Panc1 (cell line): Measurements from ENCODE around the gene SLC27A1. TPM values are rescaled to one million over a fixed set of nuclear protein-coding genes. Genes with fewer than 3 reads are reported as not detected.

Experiments
- ATAC-seq: fragments of 200-7000 bp; cut with Tn5 transposase; 2 replicates; pipeline ENCODE4 v1.9.1; 2020; ENCODE audit warnings: mild to moderate bottlenecking, moderate library complexity
- BruUV-seq: library from RNA; stranded (reverse); fragments of 400-500 nt; replicated peaks from 2 replicates; lab custom pipeline; 2021; lab: Mats Ljungman, UMichigan
- CTCF ChIA-PET: fragments of 300-600 bp; sonication (Branson Sonifier 250); formaldehyde crosslinking; loops from one replicate; lab custom pipeline; 2022; ENCODE audit warnings: antibody characterized with exemption; lab: Charles Lee
- POLR2A ChIA-PET: fragments of 300-600 bp; sonication (Branson Sonifier 250); formaldehyde crosslinking; loops from one replicate; lab custom pipeline; 2022; ENCODE audit warnings: antibody characterized with exemption; lab: Charles Lee
- DNase-seq: peaks from one replicate; pipeline ENCODE4 v3.0.0-alpha.2; 2010; ENCODE audit warnings: low read depth, low spot score
- H3K27ac ChIP-seq: 2 replicates; pipeline ENCODE4 v1.5.1; 2011; ENCODE audit warnings: mild to moderate bottlenecking, low read length, inconsistent platforms
- H3K27me3 ChIP-seq: fragments of 200-500 bp; sonication (Bioruptor generic); 2 replicates; pipeline ENCODE4 v1.6.0; 2014; ENCODE audit warnings: low read length, inconsistent platforms; ENCODE audit not compliant: control insufficient read depth, insufficient read depth
- H3K36me3 ChIP-seq: fragments of 200-500 bp; sonication (Bioruptor generic); 2 replicates; pipeline ENCODE4 v1.5.1; 2014; ENCODE audit warnings: inconsistent platforms, mild to moderate bottlenecking, low read length, moderate library complexity; ENCODE audit not compliant: control insufficient read depth, insufficient read depth
- H3K4me1 ChIP-seq: 2 replicates; pipeline ENCODE4 v1.5.1; 2011; ENCODE audit warnings: inconsistent platforms, mild to moderate bottlenecking, low read length, moderate library complexity; ENCODE audit not compliant: control insufficient read depth, insufficient read depth
- H3K4me3 ChIP-seq, 2 experiments: 2 replicates each; pipeline ENCODE4 v1.5.1; 2011 to 2012; ENCODE audit warnings: low read depth in 2 of 2, low read length in 2 of 2, mild to moderate bottlenecking in 2 of 2, inconsistent platforms in 1 of 2, moderate library complexity in 1 of 2
- H3K9me3 ChIP-seq: fragments of 200-500 bp; sonication (Bioruptor generic); 2 replicates; pipeline ENCODE4 v1.5.1; 2014; ENCODE audit warnings: low read depth, mild to moderate bottlenecking, inconsistent platforms, low read length, moderate library complexity; ENCODE audit not compliant: control insufficient read depth, insufficient read depth
- POLR2AphosphoS5 ChIP-seq: IDR thresholded peaks from 2 replicates; pipeline ENCODE4 v1.6.1; 2012; ENCODE audit warnings: mild to moderate bottlenecking, low read depth, low read length, moderate library complexity
- SIN3A ChIP-seq: IDR thresholded peaks from 2 replicates; pipeline ENCODE4 v1.6.1; 2012; ENCODE audit warnings: low read depth, mild to moderate bottlenecking, low read length, moderate library complexity, borderline replicate concordance; ENCODE audit not compliant: insufficient read depth
- TCF7L2 ChIP-seq: IDR thresholded peaks from 2 replicates; pipeline ENCODE4 v1.6.1; 2011; ENCODE audit warnings: mild to moderate bottlenecking, low read depth, low read length, inconsistent platforms
- in situ Hi-C: cut with HindIII; loops from 2 replicates; pipeline ENCODE4 v1.10.0; 2016; ENCODE audit warnings: low sequenced_read_pairs, low pct_unique_long_range_greater_than_20kb
- intact Hi-C: fragments of 100-400 bp; cut with micrococcal nuclease; formaldehyde crosslinking; loops from one replicate; pipeline ENCODE4 v1.10.0; 2022; ENCODE audit not compliant: unreplicated experiment
- total RNA-seq: library from RNA; stranded (reverse); gene quantifications from one replicate; pipeline ENCODE4 v1.2.1, GENCODE V29; 2021; ENCODE audit not compliant: unreplicated experiment
- TF ChIP-seq, protein P1 (sequence below), 2 experiments: IDR thresholded peaks; 2 replicates each; pipeline ENCODE4 v1.6.1; 2011 to 2012; ENCODE audit warnings: low read depth in 2 of 2, control low read depth in 1 of 2, low read length in 1 of 2, mild to moderate bottlenecking in 1 of 2, moderate library complexity in 1 of 2; ENCODE audit not compliant: insufficient read depth in 1 of 2
- TF ChIP-seq, protein P2 (sequence below): fragments of 450-650 bp; IDR thresholded peaks from 2 replicates; pipeline ENCODE4 v1.5.1; 2017; ENCODE audit warnings: mild to moderate bottlenecking

The SLC27A1 gene
- total RNA-seq, 1 experiment from 2014 or later = 5.4 TPM

DNA sequence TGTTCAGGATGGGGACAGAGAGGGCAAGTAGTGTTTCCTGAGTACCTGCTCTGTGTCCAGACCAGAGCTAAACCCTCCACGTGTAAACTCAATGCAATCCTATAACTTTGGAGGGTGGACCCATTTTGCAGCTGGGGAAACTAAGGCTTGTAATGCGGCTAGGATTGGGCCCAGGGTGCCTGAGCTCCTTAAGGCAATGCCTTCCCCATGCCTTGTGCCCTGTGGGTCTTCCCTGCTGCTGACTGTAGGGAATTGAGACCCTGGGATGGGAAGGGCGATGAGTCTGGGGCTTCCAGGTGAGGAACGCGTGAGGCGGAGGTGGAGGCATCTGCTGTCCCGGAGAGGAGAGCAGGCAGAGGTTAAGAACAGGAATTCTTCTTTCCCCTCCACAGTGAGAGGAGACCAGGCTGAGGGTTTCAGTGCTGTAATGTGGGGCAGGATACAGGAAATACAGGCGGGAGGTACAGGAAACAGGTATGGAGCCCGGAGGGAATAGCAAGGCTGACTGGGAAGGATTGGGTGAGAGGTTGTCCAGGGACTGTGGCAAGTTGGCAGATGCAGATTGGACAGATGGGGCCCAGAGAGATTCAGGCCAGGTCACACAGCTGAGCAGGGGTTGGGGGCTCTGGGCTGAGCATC, 19.2 kb downstream of the SLC27A1 start:
- no peaks in the 10 kb centered on the region for H3K36me3 ChIP-seq
- no peaks in the 10 kb centered on the region for H3K4me1 ChIP-seq
- intact Hi-C loops (no loop called here), in situ Hi-C loops (no loop called here)
- no peak overlapping the region for H3K4me3 ChIP-seq
- TF ChIP-seq, protein P1, sequence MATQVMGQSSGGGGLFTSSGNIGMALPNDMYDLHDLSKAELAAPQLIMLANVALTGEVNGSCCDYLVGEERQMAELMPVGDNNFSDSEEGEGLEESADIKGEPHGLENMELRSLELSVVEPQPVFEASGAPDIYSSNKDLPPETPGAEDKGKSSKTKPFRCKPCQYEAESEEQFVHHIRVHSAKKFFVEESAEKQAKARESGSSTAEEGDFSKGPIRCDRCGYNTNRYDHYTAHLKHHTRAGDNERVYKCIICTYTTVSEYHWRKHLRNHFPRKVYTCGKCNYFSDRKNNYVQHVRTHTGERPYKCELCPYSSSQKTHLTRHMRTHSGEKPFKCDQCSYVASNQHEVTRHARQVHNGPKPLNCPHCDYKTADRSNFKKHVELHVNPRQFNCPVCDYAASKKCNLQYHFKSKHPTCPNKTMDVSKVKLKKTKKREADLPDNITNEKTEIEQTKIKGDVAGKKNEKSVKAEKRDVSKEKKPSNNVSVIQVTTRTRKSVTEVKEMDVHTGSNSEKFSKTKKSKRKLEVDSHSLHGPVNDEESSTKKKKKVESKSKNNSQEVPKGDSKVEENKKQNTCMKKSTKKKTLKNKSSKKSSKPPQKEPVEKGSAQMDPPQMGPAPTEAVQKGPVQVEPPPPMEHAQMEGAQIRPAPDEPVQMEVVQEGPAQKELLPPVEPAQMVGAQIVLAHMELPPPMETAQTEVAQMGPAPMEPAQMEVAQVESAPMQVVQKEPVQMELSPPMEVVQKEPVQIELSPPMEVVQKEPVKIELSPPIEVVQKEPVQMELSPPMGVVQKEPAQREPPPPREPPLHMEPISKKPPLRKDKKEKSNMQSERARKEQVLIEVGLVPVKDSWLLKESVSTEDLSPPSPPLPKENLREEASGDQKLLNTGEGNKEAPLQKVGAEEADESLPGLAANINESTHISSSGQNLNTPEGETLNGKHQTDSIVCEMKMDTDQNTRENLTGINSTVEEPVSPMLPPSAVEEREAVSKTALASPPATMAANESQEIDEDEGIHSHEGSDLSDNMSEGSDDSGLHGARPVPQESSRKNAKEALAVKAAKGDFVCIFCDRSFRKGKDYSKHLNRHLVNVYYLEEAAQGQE (IDR thresholded peaks at IDR 0.05; ENCODE audit: insufficient read depth in 1 of 2, low read depth in 2 of 2, low read length in 1 of 2) = no peak
- TF ChIP-seq TCF7L2 = no peak
- TF ChIP-seq SIN3A = no peak
- no peak for TF ChIP-seq POLR2AphosphoS5
- ChIA-PET CTCF (interaction anchor here (0.6 kb wide), 1 partner anchor 8 kb away, joined by 4 read pairs; no protein-coding TSS in a partner anchor), POLR2A (no interaction called here)
- H3K9me3 ChIP-seq = no peaks in the 10 kb centered on the region
- DNase-seq = no peak
- BruUV-seq = no TSS peak
- no peak for ATAC-seq
- H3K27me3 ChIP-seq = no peaks in the 10 kb centered on the region
- H3K27ac ChIP-seq = no peak overlapping the region

DNA sequence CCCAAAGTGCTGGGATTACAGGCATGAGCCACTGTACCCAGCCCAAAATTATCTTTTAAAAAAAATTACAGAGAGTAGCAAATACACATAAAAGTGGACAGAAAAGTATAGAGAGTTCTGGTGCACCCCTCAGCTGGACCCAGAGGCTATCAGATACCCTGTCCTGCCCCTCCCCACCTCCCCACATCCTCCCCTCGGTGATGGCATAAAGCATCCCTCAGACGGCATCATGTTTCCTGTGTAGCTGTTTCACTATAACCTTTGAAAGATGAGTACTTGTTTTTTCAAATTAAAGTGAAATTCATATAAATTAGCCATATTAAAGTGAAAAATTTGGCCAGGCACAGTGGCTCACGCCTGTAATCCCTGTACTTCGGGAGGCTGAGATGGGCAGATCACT, 20.1 kb downstream of the SLC27A1 start:
- DNase-seq (no peak), ATAC-seq (no peak)
- in situ Hi-C loops = no loop called here
- no peak for TF ChIP-seq POLR2AphosphoS5
- TF ChIP-seq, protein P2, sequence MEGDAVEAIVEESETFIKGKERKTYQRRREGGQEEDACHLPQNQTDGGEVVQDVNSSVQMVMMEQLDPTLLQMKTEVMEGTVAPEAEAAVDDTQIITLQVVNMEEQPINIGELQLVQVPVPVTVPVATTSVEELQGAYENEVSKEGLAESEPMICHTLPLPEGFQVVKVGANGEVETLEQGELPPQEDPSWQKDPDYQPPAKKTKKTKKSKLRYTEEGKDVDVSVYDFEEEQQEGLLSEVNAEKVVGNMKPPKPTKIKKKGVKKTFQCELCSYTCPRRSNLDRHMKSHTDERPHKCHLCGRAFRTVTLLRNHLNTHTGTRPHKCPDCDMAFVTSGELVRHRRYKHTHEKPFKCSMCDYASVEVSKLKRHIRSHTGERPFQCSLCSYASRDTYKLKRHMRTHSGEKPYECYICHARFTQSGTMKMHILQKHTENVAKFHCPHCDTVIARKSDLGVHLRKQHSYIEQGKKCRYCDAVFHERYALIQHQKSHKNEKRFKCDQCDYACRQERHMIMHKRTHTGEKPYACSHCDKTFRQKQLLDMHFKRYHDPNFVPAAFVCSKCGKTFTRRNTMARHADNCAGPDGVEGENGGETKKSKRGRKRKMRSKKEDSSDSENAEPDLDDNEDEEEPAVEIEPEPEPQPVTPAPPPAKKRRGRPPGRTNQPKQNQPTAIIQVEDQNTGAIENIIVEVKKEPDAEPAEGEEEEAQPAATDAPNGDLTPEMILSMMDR = no peak
- Histone ChIP-seq H3K36me3 (no peaks in the 10 kb centered on the region), H3K27me3 (no peaks in the 10 kb centered on the region), H3K4me1 (no peaks in the 10 kb centered on the region), H3K27ac (no peak overlapping the region), H3K9me3 (no peaks in the 10 kb centered on the region), H3K4me3 (no peak overlapping the region)
- BruUV-seq = no TSS peak
- intact Hi-C loops = no loop called here
- POLR2A ChIA-PET = no interaction called here
- CTCF ChIA-PET = no interaction called here

DNA sequence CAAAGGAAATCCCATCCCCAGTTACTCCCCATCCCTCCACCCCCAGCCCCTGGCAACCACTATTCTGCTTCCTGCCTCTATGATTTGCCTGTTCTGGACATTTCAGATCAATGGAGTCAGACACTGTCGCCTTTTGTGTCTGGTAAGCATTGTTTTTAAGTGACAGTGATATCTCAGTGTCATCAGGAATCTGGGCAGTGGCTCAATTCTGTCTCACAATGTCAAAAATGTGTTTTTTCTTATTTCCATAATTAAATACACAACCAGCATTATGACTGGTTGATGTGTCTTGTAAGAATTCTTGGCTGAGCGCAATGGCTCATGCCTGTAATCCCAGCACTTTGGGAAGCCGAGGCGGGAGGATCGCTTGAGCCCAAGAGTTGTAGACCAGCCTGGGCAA, 21.0 kb downstream of the SLC27A1 start:
- BruUV-seq = no TSS peak
- POLR2A ChIA-PET = interaction anchor here (0.6 kb wide), 1 partner anchor 40 kb away, joined by 6 read pairs; no protein-coding TSS in a partner anchor
- Histone ChIP-seq H3K36me3 (no peaks in the 10 kb centered on the region), H3K27ac (no peak overlapping the region), H3K9me3 (no peaks in the 10 kb centered on the region), H3K4me1 (no peaks in the 10 kb centered on the region), H3K27me3 (no peaks in the 10 kb centered on the region), H3K4me3 (no peak overlapping the region)
- CTCF ChIA-PET = interaction anchor here (0.6 kb wide), 1 partner anchor 25 kb away, joined by 3 read pairs; no protein-coding TSS in a partner anchor
- DNase-seq (no peak), ATAC-seq (no peak)
- TF ChIP-seq, protein P2 = no peak
- TF ChIP-seq, protein P1 (IDR thresholded peaks at IDR 0.05; ENCODE audit: insufficient read depth in 1 of 2, low read depth in 2 of 2, low read length in 1 of 2) = no peak
- TF ChIP-seq POLR2AphosphoS5 (no peak), SIN3A (no peak), TCF7L2 (no peak)
- intact Hi-C loops (no loop called here), in situ Hi-C loops (no loop called here)
